ENCODE results near the gene IZUMO1. TPM values are rescaled to one million over a fixed set of nuclear protein-coding genes. Genes with fewer than 3 reads are reported as not detected.

Gene IZUMO1
- total RNA-seq, 1 donor from 2014 or later, result 0.19 TPM

- TF ChIP-seq CTCF (IDR thresholded peaks at IDR 0.05), result no peak
- TF ChIP-seq EZH2phosphoT487 (IDR thresholded peaks at IDR 0.05), result no peak
- no peak for TF ChIP-seq EZH2 (IDR thresholded peaks at IDR 0.05)
- Mint-ChIP-seq H3K27me3 (ENCODE audit: insufficient read depth, low read depth) (peaks cover 37% of the 10 kb centered on the region), H3K27ac (no peak overlapping the region), H3K36me3 (peaks cover 8% of the 10 kb centered on the region), H3K4me3 (peak overlapping the region; percentile 79), H3K9me3 (peaks cover 6% of the 10 kb centered on the region), H3K4me1 (peaks cover 29% of the 10 kb centered on the region)
- no peaks in the 10 kb centered on the region for H4K20me1 ChIP-seq (ENCODE audit: low read depth)
- H3K27ac ChIP-seq, result no peak overlapping the region
- no peaks in the 10 kb centered on the region for H3K36me3 ChIP-seq
- H3K79me2 ChIP-seq (ENCODE audit: low read depth), result peaks cover 17% of the 10 kb centered on the region
- no peaks in the 10 kb centered on the region for H3K9me3 ChIP-seq (ENCODE audit: low read depth)
- peaks cover 26% of the 10 kb centered on the region for H3F3A ChIP-seq (ENCODE audit: low read depth)
- H3K4me2 ChIP-seq, result peak overlapping the region; percentile 96
- no peaks in the 10 kb centered on the region for H3K4me1 ChIP-seq
- no peak overlapping the region for H3K4me3 ChIP-seq
- H3K27me3 ChIP-seq, result peaks cover 11% of the 10 kb centered on the region
- H3K9ac ChIP-seq, result no peak overlapping the region
- no peak overlapping the region for H2AFZ ChIP-seq (replicated peaks)
- DNase-seq (ENCODE audit: low spot score), result no peak
Measured at GRCh38 chr19:48750771-48751504, 4.2 kb upstream of the IZUMO1 start.

DNA sequence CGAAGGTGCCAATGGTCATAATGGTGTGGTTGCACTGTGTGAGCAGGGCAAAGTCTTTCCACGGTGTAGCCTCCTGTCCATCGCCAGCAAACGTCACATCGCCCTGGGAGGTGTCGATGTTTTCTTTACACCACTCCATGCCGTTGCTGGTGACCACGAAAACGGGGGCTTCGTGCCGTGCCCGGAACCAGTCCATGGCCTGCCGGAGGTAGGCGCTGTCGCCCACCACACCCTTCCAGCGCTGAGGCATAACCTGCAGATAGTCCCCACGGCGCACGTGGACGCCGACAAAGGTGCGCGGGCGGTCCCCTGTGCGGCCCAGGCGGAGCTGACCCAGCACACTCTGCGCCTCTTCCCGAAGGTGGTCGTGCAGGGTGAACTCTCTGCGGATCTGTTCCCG lies 3.6 kb upstream of the IZUMO1 start:
- no peak overlapping the region for H2AFZ ChIP-seq (replicated peaks)

GRCh38 chr19:48749571-48750198 lies 3.0 kb upstream of the IZUMO1 start:
- H3K27ac ChIP-seq, result no peak overlapping the region
- H3K79me2 ChIP-seq (ENCODE audit: low read depth), result peaks cover 17% of the 10 kb centered on the region
- Mint-ChIP-seq H3K4me1 (peaks cover 29% of the 10 kb centered on the region), H3K9me3 (peaks cover 6% of the 10 kb centered on the region), H3K27me3 (ENCODE audit: insufficient read depth, low read depth) (peaks cover 43% of the 10 kb centered on the region), H3K36me3 (peaks cover 9% of the 10 kb centered on the region), H3K4me3 (no peak overlapping the region), H3K27ac (no peak overlapping the region)
- no peak for DNase-seq (ENCODE audit: low spot score)
- peaks cover 31% of the 10 kb centered on the region for H3F3A ChIP-seq (ENCODE audit: low read depth)
- no peaks in the 10 kb centered on the region for H3K9me3 ChIP-seq (ENCODE audit: low read depth)
- H3K27me3 ChIP-seq, result peaks cover 11% of the 10 kb centered on the region
- TF ChIP-seq CTCF (IDR thresholded peaks at IDR 0.05) (no peak), EZH2 (IDR thresholded peaks at IDR 0.05) (no peak), EZH2phosphoT487 (IDR thresholded peaks at IDR 0.05) (no peak)
- no peaks in the 10 kb centered on the region for H3K36me3 ChIP-seq
- no peaks in the 10 kb centered on the region for H3K4me1 ChIP-seq
- H3K4me2 ChIP-seq, result no peak overlapping the region
- no peak overlapping the region for H3K4me3 ChIP-seq
- no peaks in the 10 kb centered on the region for H4K20me1 ChIP-seq (ENCODE audit: low read depth)
- H2AFZ ChIP-seq (replicated peaks), result no peak overlapping the region
- H3K9ac ChIP-seq, result no peak overlapping the region

More for the DNA sequence above, 3.6 kb upstream of the IZUMO1 start:
- H3K79me2 ChIP-seq (ENCODE audit: low read depth), result peaks cover 17% of the 10 kb centered on the region
- peaks cover 11% of the 10 kb centered on the region for H3K27me3 ChIP-seq
- Mint-ChIP-seq H3K36me3 (peaks cover 9% of the 10 kb centered on the region), H3K4me3 (no peak overlapping the region), H3K27ac (no peak overlapping the region), H3K9me3 (peaks cover 6% of the 10 kb centered on the region), H3K4me1 (peaks cover 29% of the 10 kb centered on the region), H3K27me3 (ENCODE audit: insufficient read depth, low read depth) (peaks cover 43% of the 10 kb centered on the region)
- H3F3A ChIP-seq (ENCODE audit: low read depth), result peaks cover 31% of the 10 kb centered on the region
- no peak overlapping the region for H3K27ac ChIP-seq
- H4K20me1 ChIP-seq (ENCODE audit: low read depth), result no peaks in the 10 kb centered on the region
- H3K36me3 ChIP-seq, result no peaks in the 10 kb centered on the region
- H3K4me1 ChIP-seq, result no peaks in the 10 kb centered on the region
- H3K4me3 ChIP-seq, result no peak overlapping the region
- no peak for DNase-seq (ENCODE audit: low spot score)
- TF ChIP-seq CTCF (IDR thresholded peaks at IDR 0.05) (no peak), EZH2phosphoT487 (IDR thresholded peaks at IDR 0.05) (no peak), EZH2 (IDR thresholded peaks at IDR 0.05) (no peak)
- no peaks in the 10 kb centered on the region for H3K9me3 ChIP-seq (ENCODE audit: low read depth)
- H3K9ac ChIP-seq, result no peak overlapping the region
- no peak overlapping the region for H3K4me2 ChIP-seq

Data from neural progenitor cell (in vitro differentiated cells).